8988T (cell line): ENCODE results near the gene NSD1.

Experiments
- DNase-seq: peaks from one replicate; pipeline ENCODE4 v3.0.0; 2011

Gene NSD1

DNA sequence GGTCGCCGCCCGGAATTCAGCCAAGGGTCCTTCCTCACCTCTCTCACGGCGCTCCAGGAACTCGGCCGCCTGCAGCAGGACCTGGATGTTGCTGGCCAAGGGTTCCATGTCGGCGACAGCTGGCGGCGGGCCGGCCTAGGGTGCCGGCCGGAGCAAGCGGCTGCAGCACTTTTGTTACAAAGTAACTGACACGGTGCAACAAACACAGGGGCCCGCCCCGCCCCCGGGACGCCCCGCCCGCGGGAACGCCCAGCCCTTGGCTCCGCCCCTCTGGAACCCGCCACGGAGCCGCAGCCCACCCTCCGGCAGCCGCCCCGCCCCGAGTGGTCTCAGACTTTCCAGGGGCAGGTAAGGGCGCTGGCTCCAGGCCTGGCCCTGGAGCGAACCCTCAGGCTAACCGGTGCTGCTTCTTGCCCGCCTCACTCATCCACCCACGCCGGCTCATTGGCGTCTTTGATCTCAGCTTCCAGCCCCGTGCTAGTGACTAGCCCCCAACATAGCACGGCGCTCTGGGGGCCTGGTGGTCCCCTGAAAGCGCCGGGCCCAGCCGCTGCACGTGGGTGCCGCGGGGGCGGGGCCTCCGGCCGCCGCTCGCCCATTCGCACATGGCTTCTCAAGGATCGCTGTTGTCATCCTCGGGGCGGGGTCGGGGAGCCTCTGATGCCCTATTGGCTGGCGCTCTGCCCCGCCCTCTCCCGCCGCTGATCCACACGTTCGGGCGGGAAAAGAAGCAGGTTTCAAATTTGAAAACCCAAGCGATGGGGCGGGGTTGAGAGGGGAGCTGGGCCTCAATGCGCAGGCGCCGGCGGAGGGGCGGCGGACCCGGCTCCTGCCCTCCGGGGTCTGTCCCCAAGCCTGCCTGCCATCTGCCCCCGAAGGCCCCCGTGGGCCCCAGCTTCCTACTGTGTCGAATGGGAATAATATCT is 178.4 kb downstream of the NSD1 start, which contains the start of gene MXD3:
Gene MXD3 (minus strand): TSS at position 176 of the 926 bp plus-strand sequence. CDS start 68 bp downstream, at position 108.
- peak; percentile 87 for DNase-seq

DNA sequence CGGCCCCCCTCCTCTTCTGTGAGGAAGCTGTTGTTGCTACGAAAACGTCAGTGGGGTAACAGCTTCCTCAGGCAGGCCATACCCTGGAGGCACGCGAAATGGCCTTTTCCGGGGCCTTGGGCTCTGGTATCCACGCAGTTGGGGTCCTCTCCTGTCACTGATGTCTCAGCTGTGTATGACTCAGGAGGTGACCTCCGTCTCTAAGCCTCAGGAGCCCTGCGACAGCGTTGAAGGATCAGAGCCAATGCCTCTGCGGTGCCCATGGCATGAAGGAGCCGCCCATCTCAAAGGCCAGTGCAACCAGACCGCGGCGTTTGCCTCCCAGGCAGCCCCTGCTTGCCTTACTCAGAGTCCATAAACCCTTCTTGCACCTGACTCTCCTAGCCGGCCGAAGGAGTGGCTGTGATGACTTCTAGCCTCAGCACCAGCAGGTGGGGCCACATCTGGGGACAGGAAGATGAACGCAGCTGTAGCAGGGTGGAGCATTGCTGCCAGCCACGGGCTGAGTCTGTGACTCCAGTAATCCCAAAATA is 179.1 kb downstream of the NSD1 start:
- no peak for DNase-seq

DNA sequence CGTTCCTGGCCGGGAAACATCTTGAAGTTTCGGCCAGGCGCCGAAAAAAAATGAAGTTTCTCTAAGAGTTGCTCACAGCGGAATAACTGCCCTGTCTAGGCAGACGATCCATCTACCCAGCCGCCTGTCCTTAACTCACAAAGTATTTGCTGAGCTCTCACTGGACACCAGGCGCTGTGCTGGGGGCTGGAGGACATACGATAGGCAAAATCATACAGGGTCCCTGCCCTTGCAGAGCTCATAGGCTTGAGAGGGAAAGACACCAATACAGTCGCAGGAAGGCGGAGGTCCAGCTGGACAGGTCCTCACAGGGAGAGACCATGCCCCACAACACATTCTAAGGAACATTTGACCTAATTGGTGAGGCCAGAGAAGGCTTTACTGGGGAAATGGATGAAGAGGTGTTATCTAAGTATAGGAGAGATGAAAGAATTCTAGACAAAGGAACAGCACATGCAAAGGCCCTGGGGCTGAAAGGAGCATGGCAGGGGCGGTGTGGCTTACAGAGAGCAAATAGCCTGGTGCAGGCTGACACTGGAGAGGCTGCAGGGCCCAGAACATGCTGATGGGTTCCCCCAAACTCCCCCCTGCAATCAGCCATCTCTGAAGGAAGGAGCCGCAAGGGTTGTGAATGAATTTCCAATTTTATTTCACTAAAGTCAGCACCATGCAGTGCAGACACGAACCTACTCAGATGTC is 180.1 kb downstream of the NSD1 start:
- no peak for DNase-seq

DNA sequence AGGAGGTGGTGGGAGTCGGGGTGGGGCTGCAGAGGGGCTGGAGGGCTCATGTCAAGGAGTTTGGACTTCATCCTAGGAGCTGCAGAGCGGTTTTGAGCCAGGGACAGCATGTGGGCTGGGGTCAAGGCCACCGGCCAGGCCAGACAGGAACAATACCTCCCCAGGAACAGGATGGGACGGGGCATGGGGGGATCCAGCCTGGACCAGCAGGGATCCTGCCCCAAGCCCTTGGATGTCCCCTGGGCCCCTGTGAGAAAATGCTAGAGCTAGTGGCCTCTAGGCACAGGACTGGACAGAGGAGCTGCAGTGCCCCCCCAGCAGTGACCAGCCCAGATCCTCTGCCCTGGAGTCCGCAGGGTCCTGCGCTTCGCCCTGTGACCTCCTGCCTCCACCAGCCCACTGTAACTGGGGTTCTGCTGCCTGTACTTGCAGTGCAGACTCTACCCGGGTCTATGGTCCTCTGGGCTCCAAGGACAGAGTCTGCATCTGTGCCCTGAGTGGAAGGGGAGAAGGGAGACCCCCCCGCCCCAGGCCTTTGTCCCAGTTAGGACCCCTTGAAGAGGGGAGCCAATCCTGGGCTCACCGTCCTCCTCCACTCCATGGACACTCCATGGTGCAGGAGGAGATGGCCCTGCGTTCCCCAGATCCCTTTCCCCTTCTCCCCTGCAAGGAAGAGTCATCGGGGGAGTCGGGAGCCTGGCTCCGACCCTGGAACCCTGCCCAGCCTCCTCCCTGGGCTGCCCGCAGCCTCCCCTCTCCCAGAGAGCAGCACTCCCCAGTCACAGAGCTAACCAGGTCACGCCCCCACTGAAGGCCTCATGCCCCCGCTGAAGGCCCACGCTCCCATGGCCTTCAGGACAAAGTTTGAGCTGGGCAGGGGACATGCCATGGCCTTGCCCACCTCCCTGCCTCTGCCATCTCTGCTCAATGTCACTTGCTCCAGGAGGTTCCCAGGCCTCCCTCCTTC is 181.1 kb downstream of the NSD1 start:
- DNase-seq, result no peak

DNA sequence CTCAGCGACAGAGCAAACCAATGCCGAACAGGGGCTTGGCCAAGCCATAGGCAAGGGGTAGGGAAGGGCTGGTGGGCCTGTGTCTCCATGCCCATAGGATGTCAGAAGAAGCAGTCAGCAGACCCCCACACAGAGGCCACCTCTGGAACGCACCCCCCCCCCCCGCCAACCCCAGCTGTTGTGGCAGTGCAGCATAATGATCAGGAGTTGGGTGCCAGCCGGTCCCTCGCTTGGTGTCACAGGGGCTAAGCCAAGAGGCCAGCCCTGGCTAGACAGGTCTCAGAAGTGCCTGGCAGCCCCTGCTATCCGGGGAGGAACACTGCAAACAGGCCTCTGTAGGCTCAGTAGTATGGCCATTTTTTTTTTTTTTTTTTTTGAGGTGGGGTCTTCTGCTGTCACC is 181.8 kb downstream of the NSD1 start:
- DNase-seq, result no peak

DNA sequence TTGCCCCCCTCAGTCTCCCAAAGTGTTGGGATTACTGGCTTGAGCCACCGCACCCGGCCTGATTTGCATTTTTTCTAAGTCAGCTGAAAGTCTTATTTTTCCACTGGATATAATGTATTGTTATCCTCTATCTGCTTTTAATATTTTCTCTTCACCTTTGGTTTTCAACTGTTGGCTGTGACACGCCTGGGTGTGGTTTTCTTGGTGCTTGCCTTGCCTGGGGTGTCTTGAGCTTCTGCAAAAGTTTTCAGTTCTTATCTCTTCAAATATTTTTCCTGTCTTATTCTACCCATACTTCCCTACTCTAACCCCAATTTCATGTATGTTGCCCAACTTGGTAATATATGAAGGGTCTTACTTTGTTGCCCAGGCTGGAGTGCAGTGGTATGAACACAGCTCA is 182.4 kb downstream of the NSD1 start:
- DNase-seq, result no peak

DNA sequence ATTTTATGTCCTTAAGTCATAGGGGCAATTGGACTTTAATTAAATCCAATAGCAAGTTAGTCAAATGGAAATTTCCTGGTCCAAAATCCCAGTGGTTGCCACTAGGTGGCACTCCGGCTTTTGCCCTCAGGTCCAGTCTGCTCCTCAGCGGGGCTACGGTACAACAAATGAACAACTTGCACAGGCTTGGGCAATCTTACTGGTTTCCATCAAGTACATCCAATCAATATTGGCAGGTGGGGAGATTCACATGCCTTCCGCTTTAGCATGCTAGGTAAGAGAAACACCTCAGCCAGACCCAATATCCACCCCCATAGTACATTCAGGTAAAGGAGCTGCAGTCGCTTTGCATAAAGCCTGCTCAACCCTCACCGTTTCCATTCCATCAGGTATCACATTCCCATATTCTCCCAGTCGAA is 184.4 kb downstream of the NSD1 start:
- DNase-seq, result peak; percentile 82

DNA sequence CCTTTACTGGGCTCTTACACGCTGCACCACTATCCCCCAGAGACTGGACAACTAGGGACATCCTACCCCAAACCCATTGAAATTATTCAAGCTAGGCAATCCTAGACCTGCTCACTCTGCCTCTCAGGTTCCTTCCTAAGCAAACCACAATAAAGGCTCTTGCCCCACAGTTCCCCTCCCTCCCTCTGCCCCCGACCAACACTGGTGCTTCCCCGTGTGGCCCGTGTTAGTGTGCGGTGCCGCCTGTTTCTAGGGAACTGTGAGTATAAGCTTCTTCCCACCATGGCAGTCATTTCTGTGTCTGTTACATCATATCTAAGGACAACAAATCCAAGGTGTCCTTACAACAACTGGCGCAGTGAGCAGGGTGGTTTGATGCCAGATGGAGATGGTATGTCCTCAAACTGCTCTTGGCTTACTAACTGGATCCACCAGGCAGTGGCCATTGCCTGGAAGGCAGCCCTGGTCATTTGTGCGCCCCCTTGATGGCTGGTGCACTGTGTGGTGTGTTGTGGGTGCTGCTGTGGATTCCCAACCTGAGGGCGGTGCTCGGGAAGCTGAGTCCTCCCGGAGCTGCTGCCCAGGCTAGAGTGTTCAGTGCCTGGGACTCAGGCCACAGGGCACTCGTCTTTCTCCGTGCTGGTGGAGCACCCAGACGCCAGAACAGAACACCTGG is 186.5 kb downstream of the NSD1 start:
- DNase-seq, result no peak

DNA sequence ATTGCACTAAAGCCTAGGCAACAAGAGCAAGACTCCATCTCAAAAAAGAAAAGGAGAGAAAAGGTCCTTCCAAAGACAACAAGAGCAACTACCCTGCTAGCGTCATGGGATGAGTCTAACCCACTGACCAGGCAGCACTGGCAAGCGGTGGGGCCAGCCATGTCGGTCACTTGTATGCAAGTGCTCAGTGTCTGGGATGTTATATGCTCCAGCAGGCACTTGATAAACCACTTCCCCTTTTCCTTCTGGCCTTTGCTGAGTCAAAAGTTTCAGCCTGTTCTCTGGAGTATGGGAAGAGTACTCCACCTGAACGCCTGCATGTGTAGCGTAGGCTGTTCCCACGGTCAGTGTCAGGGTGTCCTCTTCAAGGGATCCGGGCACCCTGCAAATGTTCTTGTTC is 187.3 kb downstream of the NSD1 start:
- DNase-seq, result no peak

DNA sequence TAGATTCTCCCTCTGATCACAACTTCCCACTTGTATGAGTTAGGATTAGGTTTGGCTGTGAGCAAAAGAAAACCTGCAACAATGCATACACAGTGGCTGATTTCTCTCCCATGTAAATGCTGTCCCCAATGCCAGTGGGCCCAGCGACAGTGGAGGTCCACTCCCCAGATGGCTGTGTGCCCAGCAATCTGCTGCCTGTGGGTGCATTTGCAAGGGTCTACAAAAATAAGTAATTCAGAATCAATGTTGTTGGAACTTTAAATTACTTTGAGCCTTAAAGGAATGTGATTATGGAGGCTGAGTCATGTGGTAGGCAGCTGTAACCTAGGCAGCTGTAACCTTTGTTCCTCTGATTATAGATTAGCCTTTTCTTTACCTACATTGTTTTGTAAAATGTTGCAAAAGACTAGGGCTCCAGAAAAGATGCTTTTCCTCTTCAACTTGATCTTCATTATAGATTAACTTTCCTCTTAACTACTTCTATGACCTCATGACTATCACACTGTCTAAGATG is 192.4 kb downstream of the NSD1 start:
- no peak for DNase-seq

DNA sequence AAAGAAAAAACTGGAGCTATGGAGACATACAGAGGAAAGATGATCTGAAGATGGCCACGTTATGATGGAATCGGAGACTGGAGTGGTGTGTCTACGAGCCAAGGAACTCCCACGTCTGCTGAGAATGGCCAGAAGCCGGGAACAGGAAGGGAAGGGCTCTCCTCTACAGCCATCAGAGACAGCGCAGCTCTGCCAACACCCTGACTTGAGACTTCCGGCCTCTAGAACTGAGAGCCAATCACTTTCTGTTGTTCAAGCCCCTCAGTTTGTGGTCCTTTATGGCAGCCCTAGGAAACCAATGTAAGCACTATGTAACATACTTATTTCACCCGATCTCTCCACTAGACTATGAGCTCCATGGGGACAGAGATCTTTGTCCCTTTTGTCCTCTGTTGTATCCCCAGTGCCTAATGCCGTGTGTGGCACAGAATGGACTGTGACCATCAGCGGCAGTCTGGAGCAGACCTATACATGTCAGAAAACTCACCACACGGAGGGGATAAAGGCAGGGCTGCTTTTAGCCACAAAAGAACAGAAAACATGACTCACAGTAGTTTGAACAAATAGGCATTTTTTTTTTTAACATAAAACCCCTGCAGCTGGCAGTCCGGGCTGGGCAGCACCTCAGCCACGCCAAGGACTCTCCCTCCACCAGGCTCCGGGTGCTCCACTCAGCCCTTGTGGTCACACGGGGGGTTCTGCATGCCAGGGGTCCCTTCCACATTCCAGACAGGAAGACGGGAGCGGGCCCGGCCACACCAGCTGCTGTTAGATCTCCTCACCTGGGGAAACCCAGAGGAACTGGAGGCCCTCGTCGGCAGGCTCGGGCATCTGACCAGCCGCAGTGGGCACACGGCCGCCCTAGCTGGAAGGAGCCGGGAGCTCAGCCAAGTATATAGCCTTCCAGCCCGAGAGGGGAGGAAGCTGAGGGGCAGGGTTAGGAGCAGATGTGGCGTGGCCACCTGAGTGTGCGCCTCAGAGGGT is 194.3 kb downstream of the NSD1 start:
- DNase-seq, result no peak

DNA sequence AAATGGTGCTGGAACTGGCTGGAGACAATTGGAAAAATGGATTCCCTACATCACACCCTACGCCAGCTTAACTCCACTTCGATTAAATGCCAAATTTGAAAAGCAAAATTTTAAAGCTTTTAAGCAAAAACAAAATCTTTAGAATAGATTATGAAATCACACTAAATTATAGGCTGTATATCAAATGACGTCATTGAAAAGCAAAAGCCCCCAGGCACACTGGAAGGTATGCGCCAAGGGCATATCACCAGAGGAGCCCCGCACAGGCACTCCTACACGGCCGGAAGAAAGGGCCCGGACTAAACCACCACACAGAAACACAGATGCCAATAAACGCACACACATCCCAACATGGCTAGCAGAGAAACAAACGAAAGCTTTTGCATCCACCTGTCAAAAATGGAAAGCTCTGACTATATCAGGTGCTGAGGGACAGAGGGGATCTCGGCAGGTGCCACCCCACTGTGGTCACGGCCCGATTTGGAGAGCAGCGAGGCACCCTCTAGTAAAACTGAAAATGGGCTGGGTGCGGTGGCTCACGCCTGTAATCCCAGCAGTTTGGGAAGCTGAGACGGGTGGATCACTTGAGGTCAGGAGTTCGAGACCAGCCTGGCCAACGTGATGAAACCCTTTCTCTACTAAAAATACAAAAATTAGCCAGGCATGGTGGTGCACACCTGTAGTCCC is 195.1 kb downstream of the NSD1 start:
- DNase-seq, result no peak

DNA sequence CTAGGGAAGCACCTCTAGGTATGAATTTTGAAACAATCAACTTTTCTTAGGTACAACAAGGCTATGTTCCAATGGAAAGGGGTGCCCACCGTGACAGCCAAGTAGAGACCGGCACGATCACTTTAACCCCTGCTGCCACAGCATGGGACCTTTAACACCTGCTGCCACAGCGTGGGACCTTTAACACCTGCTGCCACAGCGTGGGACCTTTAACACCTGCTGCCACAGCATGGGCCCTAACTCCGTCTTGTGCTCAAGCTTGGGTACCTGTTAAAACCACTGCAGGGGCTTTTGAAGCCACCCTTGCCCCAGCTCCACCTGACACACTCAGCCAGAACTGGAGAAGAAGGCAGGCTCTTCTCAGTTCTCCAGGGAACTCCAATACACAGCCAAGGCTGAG is 196.3 kb downstream of the NSD1 start:
- DNase-seq, result no peak

DNA sequence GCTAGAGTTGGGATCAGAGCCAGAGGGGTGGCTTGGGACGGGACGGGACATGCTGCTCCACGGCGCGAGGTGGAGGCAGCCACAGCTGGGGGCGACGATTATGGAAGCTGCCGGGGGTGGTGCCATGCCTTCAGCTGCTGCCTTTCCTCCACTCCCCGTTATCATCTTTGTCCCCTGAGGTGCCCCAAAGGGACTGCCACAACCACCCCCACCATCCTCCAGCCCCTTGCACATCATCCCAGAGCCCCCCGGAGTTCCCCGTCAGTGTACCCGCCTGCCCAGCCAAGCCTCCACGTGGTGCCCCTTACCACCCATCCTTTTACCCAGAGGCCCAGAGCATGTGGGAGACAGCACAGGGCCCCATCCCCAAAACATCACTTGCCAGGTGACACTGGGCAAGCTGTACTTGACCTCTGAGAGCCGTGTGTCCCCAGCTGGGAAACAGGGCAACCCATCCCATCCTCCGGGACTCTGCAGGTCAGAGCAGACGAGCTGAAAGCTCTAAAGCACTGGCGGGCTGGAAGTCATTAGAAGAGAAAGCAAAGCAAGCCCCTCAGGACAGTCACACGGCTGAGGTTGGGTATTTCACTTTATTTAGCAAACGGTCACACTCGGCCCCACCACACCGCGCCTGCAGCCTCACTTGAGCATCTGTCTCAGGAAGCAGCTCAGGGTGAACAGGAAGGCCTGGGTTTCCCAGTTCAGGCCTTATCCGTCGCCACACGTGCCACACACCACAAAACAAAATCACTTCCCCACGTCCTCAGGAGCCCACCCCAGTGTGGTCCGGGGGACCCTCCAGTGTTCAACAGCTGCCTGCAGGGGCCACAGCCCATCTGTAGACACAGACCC is 197.6 kb downstream of the NSD1 start:
- no peak for DNase-seq

DNA sequence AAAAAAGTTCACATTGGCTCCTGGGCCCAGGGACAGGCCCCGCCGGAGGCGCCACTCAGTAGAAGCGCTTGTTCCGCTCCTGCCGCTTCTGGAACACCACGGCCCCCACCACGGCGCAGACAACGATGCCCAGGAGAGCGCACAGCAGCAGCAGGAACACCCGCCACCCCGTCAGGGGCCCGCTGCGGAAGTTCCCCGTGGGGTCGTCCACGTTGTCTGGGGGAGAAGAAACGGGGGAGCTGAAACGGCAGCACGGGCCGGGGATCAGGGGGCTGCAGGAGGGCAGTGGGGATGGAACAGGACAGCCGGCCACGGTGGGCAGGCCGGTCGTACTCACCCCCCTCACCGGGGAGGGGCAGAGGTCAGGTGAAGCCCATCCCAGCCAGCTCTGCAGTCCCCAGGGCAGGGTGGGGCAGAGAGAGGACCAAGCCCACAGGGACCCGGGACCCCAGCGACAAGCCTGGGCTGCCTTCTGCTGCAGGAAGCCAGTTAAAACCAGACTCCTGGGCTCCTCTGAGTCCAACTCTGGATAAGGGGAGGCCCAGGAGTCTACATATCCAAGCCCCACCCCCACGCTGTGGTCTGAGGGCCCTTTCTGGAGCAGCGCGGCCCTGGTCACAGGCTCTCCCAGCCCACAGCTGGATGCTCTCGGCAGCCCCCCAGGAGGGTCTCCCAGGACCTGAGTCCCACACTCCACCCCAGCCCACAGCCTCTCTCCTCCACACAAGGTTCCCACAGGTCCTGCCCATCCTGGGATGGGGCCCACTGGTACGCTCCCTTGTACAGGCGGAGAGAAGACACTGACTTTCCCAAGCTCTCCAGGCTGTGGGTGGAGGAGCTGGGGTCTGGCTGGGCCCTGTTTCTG is 198.7 kb downstream of the NSD1 start:
- DNase-seq, result no peak

DNA sequence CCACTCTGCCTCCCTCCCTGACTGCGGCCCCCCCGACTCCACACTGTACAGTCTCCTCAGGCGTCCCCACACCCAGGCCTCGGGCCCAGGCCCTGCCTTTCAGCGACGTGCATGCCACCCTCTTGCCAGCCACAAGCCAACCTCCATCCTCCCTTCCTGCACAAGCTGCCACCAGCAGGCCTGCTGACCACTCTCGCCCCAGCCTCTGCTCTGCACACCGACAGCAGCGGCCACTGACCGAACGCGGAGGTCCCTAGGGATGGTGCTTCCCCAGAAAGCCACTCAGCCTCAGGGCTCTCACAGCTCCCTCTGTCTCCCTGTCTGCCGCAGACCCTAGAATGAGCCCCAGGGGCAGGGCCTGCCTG is 199.3 kb downstream of the NSD1 start:
- no peak for DNase-seq

DNA sequence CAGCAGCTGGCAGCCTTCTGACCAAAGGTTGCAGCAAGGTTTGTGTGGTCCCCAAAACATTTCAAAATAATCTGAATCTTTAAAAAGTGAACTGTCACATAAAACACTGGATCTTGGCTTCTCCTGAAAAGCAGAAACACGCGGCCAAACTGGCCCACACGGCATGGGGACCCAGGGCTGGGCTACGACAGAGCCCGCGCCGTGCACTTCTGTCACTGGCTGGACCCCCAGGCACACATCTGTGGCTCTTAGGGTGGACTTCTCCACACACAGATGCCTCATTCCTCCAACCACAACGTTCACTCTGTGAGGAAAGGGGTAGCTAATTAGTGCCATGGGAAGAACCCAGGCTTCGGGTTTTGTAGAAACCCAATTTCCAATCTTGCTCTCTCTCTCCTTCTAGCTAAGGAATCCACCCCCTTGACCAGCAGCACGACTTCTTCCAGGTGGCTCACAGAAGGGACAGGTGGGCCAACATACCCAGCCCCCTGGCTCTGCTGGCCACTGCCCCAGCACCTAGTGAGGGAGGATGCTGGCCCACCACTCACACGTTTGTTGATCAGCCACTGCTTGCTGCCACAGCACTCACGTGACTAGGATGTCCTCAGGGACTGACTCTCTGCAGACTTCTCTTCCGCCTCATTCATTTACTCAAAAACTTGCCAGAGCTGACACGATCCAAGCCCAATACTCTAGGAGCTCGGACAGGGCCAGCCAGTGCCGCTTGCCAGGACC is 200.0 kb downstream of the NSD1 start:
- DNase-seq, result no peak
